Measurements from ENCODE around the gene MSX1. TPM values are rescaled to one million over a fixed set of nuclear protein-coding genes. Genes with fewer than 3 reads are reported as not detected.
A peak's percentile ranks its signal among the peaks of the same experiment; 100 is the strongest.

Gene MSX1
- total RNA-seq, 4 donors from 2014 or later, result 1.4 to 5.8 (median 3.6) TPM

- WGBS, 2 donors, result 45 to 53% methylated on average over 3 of the region's 3 CpGs
- TF ChIP-seq CTCF (IDR thresholded peaks at IDR 0.05), result no peak
- TF ChIP-seq POLR2A (IDR thresholded peaks at IDR 0.05), result no peak
- DNase-seq (ENCODE audit: low spot score in 2 of 2), result no peak
- intact Hi-C loops (cut with DNase I; ENCODE audit: low total_unique reads), result no loop called here
- H3K4me3 ChIP-seq (ENCODE audit: low read depth, poor library complexity, severe bottlenecking), result no peak overlapping the region
Observed at GRCh38 chr4:4849106-4849505, 10.4 kb upstream of the MSX1 start.

GRCh38 chr4:4849524-4850193 is 9.8 kb upstream of the MSX1 start:
- intact Hi-C loops (cut with DNase I; ENCODE audit: low total_unique reads), result no loop called here
- no peak for TF ChIP-seq POLR2A (IDR thresholded peaks at IDR 0.05)
- TF ChIP-seq CTCF (IDR thresholded peaks at IDR 0.05), result no peak
- DNase-seq (ENCODE audit: low spot score in 2 of 2), result no peak
- 92 to 95% methylated on average over 9 of the region's 9 CpGs for WGBS, 2 donors
- H3K4me3 ChIP-seq (ENCODE audit: low read depth, poor library complexity, severe bottlenecking), result no peak overlapping the region

GRCh38 chr4:4851081-4851480 is 8.4 kb upstream of the MSX1 start:
- DNase-seq (ENCODE audit: low spot score in 2 of 2), result no peak
- intact Hi-C loops (cut with DNase I; ENCODE audit: low total_unique reads), result no loop called here
- TF ChIP-seq CTCF (IDR thresholded peaks at IDR 0.05), result no peak
- TF ChIP-seq POLR2A (IDR thresholded peaks at IDR 0.05), result no peak
- no peak overlapping the region for H3K4me3 ChIP-seq (ENCODE audit: low read depth, poor library complexity, severe bottlenecking)
- 88 to 94% methylated on average over 10 to 12 of the region's 12 CpGs for WGBS, 2 donors

GRCh38 chr4:4851906-4852305 is 7.6 kb upstream of the MSX1 start:
- DNase-seq (ENCODE audit: low spot score in 2 of 2), result no peak
- no peak for TF ChIP-seq POLR2A (IDR thresholded peaks at IDR 0.05)
- TF ChIP-seq CTCF (IDR thresholded peaks at IDR 0.05), result no peak
- intact Hi-C loops (cut with DNase I; ENCODE audit: low total_unique reads), result no loop called here
- H3K4me3 ChIP-seq (ENCODE audit: low read depth, poor library complexity, severe bottlenecking), result no peak overlapping the region
- 75 to 77% methylated on average over 7 of the region's 7 CpGs for WGBS, 2 donors

GRCh38 chr4:4852591-4853362 is 6.7 kb upstream of the MSX1 start:
- DNase-seq (ENCODE audit: low spot score in 2 of 2), result peak in 1 of 2 donors; percentile 44
- intact Hi-C loops (cut with DNase I; ENCODE audit: low total_unique reads), result no loop called here
- 1% methylated on average over 40 to 41 of the region's 42 CpGs for WGBS, 2 donors
- TF ChIP-seq POLR2A (IDR thresholded peaks at IDR 0.05), result no peak
- TF ChIP-seq CTCF (IDR thresholded peaks at IDR 0.05), result no peak
- H3K4me3 ChIP-seq (ENCODE audit: low read depth, poor library complexity, severe bottlenecking), result no peak overlapping the region

Data from lower leg skin (tissue), 4 donors.